NCI-H1105 treated with DMSO at 0.1 percent for 48 hours (cell line): ENCODE data around the gene MX1.

Experiments used
- DNase-seq: peaks from one replicate; lab custom pipeline; 2025; lab: John Stamatoyannopoulos, UW

Gene MX1

GRCh38 chr21:41460578-41461527, 34.8 kb downstream of the MX1 start:
- DNase-seq = peak; percentile 17

- DNase-seq = no peak
Measured at GRCh38 chr21:41465176-41465781, 39.2 kb downstream of the MX1 start.

DNA sequence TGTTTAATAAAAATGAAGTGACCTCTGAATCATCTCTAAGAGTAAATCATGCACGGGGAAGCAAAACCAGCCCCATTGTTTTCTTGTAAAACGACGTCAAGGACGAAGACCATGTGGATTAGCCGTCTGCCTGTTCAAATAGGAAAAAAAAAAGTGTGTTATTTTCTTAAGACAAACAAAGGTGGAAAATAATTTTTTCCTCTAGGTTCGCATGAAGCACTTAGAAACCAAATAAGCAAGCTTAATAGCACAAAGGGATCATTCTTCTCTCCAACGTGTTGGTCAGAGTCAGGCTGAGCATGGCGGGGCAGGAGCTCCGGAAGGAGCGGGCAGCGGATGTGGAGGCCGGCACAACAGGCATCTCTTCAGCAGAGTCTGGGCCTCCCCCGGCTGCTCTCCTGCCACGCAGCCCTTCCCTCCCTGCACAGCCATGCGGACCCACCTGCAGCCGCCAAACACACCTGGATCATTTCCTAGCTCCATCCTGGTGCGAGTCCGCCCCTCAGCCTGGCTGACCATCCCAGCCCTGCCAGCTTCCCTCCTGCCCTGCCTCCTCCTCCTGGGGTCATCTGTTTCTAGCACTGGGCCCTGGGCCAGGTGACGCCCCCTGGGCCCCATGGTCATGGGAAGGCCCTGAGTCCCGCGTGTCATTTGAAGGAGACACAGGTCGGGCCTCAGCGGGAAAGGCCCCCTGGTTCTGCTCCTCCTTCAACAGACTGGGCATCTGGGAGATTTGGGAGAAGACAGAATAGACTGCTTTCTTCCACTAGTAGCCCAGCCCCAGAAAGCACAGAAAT, 40.2 kb downstream of the MX1 start:
- no peak for DNase-seq

GRCh38 chr21:41470054-41470453, 44.0 kb downstream of the MX1 start:
- DNase-seq = no peak

GRCh38 chr21:41472753-41473548, 46.9 kb downstream of the MX1 start:
- no peak for DNase-seq

DNA sequence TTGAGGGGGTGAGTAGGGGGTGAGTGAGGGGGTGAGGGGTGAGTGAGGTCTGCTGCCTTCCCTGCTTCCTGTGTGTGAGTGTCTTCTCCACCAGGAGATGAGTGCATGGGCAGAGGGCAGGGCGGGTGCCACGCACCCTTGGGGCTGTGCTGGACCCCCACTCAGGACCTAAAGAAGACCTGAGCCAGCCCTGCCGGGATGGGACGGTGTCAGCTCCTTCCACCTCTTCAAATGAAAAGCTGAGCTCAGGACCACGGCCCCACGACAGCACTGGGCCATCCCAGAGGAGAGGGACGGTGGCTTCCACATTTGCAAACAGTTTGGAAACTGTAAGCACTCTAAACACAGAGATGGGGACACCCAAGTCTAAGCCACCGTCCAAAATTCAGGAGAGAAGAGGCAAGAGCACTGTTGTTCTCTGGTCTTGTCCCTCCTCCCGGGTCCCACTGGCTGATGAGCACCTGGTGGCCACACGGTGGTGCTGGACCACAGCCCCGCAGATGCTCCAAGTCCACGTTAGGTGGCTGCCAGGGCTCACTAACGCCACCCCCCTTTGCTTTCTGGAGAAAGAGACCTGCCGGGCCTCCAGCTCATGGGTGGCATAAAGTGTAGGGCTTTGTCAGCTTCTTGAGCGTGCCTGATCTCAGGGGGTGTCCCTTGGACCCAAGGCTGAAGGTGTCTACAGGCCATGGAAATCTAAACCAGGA, 49.8 kb downstream of the MX1 start:
- DNase-seq = no peak

- DNase-seq = no peak
Measured at GRCh38 chr21:41477641-41478318, 51.7 kb downstream of the MX1 start.

GRCh38 chr21:41478319-41479177, 52.5 kb downstream of the MX1 start:
- DNase-seq = no peak

DNA sequence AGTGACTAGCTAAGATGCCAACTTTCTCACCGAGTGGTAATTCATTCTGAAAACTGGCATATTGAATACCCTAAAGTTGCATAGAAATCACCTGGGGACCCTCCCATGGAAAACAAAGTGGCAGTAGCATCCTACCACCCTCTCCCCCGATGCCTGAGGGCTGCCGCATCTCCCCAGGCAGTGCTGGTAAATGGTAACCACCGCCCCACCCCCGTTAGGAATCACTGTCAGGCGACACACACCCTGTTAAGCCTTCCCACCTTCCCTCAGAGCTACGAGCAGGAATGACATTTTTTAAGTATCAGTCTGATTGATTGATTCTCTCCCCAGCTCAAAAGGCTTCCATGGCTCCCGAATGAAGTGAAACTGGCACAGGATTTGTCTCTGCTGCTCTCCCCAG, 53.6 kb downstream of the MX1 start:
- DNase-seq = no peak

- no peak for DNase-seq
Measured at GRCh38 chr21:41480086-41480690, 54.1 kb downstream of the MX1 start.

GRCh38 chr21:41481191-41481590, 55.2 kb downstream of the MX1 start:
- no peak for DNase-seq

DNA sequence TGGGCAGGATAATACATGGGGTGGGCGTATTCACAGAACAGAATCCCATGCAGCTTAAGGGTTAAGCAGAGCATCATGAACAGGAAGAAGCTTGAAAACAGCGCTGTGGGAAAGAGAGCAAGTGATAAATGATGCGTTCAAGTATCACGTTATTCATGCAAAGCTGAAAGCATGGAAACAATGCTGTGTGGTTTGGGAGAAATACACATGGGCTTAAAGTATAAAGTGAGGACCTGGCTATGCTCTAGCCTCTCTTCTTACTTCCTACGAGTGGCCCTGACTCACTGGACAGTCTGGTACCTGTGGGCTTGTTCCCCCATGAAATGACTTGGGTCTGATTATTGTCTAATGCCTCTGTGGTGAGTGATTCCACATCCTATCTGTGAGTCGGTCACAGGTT, 56.3 kb downstream of the MX1 start:
- DNase-seq = no peak

GRCh38 chr21:41482980-41483379, 56.9 kb downstream of the MX1 start:
- no peak for DNase-seq

DNA sequence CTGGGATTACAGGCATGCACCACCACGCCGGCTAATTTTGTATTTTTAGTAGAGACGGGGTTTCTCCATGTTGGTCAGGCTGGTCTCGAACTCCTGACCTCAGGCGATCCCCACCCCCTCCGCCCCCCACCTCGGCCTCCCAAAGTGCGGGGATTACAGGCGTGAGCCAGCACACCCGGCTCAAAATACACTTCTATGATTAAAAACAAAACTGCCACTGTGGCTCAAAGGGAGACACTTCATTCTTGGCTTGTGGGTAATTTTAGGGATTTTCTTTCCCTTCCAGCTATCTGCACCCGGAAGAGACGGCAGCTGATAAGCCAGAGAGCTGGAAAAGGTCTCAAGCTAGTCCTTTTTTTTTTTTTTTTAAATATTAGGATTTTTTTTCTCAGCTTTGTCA, 57.4 kb downstream of the MX1 start:
- DNase-seq = no peak

- DNase-seq = no peak
Measured at GRCh38 chr21:41483973-41484372, 57.9 kb downstream of the MX1 start.

GRCh38 chr21:41487082-41487481, 61.0 kb downstream of the MX1 start:
- no peak for DNase-seq

DNA sequence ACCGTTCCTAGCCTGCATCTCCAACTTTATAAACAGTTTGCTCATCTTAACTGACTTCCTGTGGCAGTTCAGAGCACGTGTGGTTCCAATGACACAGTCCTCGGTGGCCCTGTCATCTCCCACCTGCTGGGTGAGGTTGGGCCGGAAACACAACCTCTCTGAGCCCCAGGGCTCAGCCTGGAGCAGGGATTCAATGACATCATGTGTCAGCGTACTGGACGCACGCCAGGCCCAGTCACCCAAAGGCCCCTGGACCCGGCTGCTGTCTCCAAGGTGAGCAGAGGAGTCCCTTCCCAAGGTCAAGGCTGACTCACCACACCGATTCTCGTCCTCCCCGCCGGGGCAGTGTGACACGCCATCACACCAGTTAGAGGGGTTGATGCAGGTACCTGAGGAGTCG, 62.0 kb downstream of the MX1 start:
- DNase-seq = no peak

DNA sequence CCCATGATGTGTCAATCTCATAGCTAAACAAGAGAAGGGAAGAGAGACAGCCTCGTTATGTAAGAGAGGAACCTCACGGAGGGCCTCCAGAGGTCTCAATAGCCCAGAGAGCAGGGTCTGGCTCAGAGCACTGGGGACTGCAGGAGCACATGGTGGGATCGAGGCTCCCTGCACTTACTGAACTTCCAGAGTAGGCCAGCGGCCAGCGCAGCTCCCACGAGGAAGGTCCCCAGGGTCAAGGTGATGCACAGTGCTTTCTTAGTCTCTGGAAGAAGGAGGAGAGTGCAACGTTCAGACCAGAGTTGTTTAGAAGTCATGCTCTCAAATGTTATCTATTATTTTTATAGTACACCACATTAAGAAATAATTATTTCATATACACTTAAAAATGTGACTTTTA, 63.3 kb downstream of the MX1 start:
- no peak for DNase-seq

GRCh38 chr21:41490330-41490729, 64.3 kb downstream of the MX1 start:
- no peak for DNase-seq
